Activated naive CD8-positive, alpha-beta T cell treated with anti-CD3 and anti-CD28 coated beads, Interleukin-2, amount 50 U/mL, for 16 hours (primary cell): ENCODE measurements around the gene BHLHE23.

Experiments used
- DNase-seq: peaks from one replicate; pipeline ENCODE4 v3.0.0-alpha.2; 2020; ENCODE audit warnings: low read depth, low spot score

Gene BHLHE23

DNA sequence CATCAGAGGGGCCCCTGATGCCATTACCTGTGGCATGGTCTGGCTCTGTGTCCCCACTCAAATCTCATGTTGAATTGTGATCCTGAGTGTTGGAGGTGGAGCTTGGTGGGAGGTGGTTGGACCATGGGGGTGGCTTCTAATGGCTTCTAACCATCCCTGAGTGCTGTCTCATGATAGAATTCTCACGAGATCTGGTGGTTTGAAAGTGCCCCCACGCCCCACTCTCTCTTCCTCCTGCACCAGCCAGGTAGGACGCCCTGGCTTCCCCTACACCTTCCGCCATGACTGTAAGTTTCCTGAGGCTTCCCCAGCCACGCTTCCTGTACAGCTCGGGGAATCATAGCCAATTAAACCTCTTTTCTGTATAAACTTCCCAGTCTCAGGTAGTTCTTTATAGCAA is 14.9 kb downstream of the BHLHE23 start:
- no peak for DNase-seq

DNA sequence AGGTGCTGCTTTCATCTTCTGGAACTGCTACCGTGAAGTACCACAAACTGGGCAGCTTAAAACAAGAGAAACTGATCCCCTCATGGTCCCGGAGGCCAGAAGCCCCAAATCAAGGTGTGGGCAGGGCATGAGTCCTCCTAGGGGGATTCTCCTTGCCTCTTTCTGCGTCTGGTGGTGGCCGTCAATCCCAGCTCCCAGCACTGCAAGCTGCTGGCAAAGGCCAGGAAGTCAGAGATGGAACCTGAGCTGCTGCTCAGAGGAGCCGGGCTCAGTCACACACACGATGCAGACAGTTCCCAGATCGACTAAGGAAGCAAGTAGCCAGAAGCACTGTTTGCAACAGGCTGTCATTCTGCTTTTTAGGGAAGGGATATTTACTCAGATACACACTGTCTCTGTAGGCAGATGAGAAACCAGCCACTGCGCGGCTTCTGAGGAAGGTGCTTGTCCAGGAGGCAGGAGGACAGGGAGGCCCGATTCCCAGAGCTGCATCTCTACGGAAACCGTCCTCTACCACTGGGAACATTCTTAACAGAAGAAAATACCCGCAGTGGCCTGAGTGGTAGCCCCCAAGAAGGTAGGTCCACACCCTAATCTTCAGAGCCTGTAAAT is 15.5 kb downstream of the BHLHE23 start:
- DNase-seq = no peak

GRCh38 chr20:62990306-62990825 is 16.4 kb downstream of the BHLHE23 start:
- no peak for DNase-seq

DNA sequence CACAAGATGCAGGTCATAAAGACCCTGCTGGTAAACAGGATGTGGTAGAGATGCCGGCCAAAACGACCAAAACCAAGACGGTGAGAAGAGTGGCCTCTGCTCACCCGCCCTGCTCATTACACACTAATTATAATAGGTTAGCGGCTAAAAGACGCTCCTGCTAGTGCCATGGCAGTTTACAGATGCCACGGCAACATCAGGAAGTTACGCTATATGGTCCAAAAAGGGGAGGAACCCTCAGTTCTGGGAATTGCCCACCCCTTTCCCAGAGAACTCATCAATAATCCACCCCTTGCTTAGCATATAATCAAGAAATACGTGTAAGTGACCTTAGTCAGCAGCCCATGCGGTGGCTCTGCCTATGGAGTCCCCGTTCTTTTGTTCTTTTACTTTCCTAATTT is 17.6 kb downstream of the BHLHE23 start:
- no peak for DNase-seq

DNA sequence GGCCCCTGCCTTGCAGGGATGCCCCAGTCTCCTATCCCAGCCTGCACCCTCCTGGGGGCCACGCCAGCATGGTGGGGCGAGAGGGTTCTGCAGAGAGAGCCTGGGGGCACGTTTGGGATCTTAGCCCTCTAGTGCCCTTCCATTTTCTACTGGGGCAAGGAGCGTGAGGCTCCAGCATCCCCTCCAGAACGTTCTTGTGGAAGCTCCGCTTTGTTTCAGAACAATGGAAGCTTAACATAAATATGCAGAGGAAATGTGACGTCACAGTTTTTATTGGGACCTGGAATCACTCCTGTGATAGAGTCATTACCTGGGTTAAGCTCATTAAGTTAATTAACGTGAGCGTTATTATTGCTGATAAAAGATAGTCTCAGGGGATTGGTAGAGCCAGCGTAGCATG is 19.6 kb downstream of the BHLHE23 start:
- DNase-seq = no peak

DNA sequence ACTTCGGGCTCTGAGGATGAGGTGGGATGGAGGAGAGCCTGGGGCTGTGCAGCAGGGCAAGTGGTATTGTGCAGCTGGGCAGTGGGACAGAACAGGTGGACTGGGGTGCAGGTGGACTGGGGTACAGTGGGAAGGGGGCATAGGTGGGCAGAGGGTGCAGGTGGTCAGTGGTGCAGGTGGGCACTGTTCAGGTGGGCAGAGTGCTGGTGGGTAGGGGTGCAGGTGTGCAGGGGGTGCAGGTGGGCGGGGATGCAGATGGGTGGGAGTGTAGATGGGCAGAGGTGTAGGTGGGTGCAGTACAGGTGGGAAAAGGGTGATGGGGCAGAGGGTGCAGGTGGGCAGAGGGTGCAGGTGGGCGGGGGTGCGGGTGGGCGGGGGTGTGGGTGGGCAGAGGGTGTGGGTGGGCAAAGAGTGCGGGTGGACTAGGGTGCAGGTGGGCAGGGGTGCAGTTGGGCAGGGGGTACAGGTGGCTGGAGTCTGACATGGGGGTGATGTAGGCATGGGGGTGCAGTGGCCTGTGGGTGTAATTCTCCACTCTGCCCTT is 20.4 kb downstream of the BHLHE23 start:
- no peak for DNase-seq

GRCh38 chr20:62985444-62985778 is 21.4 kb downstream of the BHLHE23 start:
- no peak for DNase-seq

DNA sequence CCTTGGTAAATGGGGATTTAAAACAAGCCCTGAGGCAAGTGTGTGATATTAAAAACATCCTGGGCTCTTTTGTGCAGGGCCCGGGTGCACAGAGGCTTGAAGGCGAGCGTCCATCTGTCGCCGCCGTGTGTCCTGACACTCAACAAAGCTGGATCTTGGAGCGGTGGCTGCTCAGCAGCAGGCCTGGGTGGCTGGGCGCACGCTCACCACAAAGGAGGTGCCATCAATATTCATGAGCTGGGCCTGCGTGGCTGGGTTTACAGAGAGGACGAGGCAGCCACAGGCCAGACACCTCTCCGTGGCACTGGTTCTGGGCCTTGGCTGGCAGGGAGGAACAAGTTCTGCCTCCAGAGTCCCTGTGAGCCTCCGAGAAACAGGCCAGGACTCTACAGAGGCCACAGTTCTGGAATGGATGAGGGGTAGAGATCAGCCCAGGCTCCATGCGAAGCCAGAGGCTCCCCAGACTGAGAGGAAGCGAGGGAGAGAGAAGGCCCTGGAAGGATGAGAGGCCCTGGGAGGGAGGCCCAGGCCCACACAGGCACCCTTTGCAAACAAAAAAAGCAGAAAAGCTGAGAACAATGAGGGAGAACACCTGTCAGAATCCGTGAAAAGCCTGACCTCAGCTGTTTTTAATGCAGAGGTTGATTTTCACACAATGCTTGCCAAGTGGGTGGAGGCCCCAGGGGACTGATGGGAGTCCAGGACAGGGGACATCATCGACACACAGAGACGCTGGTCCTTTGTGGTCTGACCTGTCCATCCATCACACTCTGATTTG is 21.9 kb downstream of the BHLHE23 start:
- DNase-seq = no peak

DNA sequence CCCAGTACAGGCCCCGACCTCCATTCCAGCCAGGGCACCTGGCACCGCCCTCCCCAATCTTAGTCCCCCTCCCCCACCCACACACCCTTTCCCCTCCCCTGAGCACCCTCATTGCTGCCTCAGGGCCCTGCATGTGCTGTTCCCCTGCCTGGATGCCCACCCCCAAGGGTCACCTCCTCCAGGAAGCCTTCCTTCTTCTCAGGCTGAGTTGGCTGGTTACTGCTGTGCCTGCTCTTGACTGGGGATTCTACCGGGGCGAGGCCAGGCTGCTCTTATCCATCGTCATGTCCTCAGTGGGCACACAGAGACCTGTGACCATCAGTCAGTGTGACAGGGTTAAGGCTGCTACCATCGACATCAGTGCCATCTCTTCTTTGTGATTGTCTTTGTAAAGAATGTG is 23.6 kb downstream of the BHLHE23 start:
- no peak for DNase-seq

- DNase-seq = no peak
Observed at GRCh38 chr20:62982124-62983075, 24.4 kb downstream of the BHLHE23 start.

DNA sequence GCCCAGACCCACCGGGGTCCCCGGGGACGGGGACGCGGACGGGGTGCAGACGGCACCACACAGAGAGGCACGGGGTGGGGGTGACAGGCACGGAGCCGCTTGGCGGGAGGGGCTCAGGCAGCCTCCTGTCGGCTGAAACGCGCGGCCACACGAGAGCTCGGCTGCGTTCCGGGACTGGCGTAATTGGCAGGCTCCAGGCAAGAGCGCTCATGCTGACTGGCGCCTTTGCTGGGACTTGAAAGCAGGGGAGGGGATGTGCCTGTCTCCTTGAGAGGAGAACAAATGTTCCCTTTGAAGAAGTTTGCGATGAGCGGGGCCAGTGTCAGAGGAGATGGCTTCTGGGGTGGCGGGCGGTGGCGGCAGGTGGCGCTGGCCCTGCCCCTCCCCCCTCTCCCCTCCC is 25.8 kb downstream of the BHLHE23 start:
- DNase-seq = no peak

- DNase-seq = no peak
Observed at GRCh38 chr20:62980380-62980960, 26.3 kb downstream of the BHLHE23 start.

- no peak for DNase-seq
Observed at GRCh38 chr20:62979876-62980373, 26.8 kb downstream of the BHLHE23 start.

GRCh38 chr20:62979310-62979709 is 27.5 kb downstream of the BHLHE23 start:
- DNase-seq = no peak

DNA sequence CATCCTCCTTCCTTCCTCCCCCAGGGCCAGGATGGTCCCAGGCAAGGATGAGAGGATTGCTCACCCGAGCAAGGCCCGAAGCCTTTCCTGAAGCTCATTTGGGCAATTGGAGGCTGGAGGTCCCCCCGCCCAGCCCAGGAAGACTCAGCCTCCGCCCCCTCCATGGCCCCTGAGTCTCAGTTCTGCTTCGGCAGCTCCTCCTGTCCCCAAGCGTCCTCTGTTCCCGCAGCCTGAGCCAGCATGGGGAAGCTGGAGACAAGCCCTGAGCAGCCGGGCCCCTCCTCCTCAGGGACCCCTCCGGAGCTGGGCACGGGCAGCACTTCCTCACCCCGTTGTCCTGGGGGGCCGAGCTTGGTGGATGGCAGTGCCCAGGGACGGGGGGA is 28.2 kb downstream of the BHLHE23 start:
- no peak for DNase-seq

DNA sequence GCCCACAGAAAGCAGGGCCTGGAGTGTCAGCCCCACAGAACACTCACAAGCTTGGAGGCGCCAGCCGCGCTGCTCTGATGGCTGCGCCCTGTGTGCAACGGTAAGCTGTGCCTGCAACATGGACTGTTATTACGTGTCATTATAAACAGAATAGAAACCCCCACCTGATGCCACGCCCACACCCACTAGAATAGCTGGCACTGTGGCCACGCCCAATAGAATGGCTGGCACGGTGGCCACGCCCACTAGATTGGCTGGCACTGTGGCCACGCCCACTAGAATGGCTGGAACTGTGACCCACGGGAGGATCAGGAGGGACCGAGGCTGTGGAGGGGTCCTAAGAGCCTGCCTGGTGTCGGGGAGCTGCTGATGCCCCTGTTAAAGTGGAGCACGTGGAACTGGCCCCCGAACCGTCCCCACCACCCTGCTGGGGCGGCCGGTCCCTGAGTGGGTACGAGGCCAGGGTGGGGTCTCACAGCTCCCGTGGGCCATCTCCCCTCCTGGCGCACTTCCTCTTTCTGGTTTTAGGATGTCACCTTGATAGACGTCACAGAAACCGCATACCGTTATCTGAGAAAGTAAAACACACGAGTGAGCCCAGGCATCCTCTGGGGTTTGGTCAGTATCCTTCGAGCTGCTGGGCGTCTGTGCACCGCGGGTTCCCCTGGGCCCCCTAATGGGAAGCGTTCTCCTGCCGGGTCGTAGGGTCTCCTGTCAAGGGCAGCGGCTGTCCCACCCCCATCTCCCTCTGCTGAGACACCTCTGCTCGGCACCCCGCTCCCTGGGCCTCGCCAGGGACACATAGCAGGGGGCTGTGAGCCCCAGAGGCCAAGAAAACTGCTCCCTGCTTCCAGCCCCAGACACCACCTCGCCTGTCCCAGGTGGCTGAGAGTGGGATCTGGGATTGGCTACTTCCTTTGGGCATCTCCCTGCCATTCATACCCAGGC is 28.9 kb downstream of the BHLHE23 start:
- peak; percentile 35 for DNase-seq

DNA sequence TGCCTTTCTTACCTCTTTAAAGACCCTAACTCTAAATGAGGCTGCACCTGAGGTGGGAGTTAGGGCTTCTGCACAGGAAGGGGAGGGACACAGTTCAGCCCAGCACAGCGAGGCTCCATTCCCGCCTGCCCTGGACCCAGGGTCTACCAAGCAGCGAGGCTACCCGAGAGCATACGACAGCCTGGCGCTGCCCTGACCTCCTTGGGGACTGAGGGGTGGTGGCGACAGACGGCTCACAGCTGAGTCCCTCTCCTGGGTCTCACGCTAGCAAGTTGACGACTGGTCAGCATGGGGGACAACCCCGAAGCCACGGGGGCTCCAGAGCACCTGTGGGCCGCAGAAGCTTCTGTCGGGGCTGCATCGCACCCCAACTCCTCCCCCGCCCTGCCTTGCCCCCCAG is 29.9 kb downstream of the BHLHE23 start:
- no peak for DNase-seq

- no peak for DNase-seq
Observed at GRCh38 chr20:62975812-62976508, 30.8 kb downstream of the BHLHE23 start.

DNA sequence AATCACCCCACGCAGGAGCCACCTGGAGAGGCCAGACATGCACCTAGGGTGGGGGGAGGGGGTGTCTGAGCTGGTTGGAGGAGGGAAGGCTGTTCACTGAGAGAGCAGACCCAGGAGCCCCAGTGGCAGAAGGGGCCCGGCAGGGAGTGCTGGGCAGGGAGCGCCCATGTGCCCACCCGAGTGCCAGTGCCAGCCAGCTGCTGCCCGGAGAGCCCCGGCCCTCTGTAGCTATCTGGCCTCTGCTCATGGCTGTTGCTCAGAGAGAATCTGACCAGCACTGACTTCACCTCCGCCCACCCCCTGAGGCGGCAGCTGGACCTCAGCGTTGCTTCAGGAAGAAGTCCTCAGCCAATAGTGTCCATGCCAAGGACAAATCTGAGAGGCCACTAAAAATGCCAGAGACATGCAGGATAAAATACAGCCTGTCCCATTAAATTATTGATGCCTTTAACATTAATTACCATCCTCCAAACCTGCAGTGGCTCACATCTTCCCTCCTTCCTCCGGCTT is 31.5 kb downstream of the BHLHE23 start:
- DNase-seq = no peak
